Testis (tissue), 2 donors: Measurements from ENCODE around the gene COL5A1.

Experiments used
- POLR2A ChIP-seq: fragments of 450-650 bp; IDR thresholded peaks from one replicate; pipeline ENCODE4 v1.6.1; 2017; ENCODE audit warnings: antibody characterized with exemption, mild to moderate bottlenecking, moderate library complexity
- TF ChIP-seq, protein P1 (sequence below), 3 experiments: fragments of 450-650 bp in 2 of 3; fragments of 200-600 bp in 1 of 3; sonication (generic) in 1 of 3; IDR thresholded peaks; one replicate each; pipeline ENCODE4 v1.5.1; 2016 to 2019; ENCODE audit warnings: antibody characterized with exemption in 3 of 3, mild to moderate bottlenecking in 2 of 3, moderate library complexity in 1 of 3

- no peak for TF ChIP-seq POLR2A
- TF ChIP-seq, protein P1, sequence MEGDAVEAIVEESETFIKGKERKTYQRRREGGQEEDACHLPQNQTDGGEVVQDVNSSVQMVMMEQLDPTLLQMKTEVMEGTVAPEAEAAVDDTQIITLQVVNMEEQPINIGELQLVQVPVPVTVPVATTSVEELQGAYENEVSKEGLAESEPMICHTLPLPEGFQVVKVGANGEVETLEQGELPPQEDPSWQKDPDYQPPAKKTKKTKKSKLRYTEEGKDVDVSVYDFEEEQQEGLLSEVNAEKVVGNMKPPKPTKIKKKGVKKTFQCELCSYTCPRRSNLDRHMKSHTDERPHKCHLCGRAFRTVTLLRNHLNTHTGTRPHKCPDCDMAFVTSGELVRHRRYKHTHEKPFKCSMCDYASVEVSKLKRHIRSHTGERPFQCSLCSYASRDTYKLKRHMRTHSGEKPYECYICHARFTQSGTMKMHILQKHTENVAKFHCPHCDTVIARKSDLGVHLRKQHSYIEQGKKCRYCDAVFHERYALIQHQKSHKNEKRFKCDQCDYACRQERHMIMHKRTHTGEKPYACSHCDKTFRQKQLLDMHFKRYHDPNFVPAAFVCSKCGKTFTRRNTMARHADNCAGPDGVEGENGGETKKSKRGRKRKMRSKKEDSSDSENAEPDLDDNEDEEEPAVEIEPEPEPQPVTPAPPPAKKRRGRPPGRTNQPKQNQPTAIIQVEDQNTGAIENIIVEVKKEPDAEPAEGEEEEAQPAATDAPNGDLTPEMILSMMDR (IDR thresholded peaks at IDR 0.05) = no peak
These were observed 36.8 kb upstream of the COL5A1 start for GRCh38 chr9:134604834-134605233.
